Heart left ventricle (tissue), 13 donors: Measurements from ENCODE around the gene UFC1.

Experiments
- POLR2A ChIP-seq, 2 donors: fragments of 450-650 bp; IDR thresholded peaks; one replicate each; pipeline ENCODE4 v1.6.1; 2017; ENCODE audit warnings: antibody characterized with exemption in 2 of 2, mild to moderate bottlenecking in 2 of 2, moderate library complexity in 2 of 2
- TF ChIP-seq, protein P1 (sequence below), 12 donors: fragments of 200-600 bp; sonication (generic) in 4 of 12; IDR thresholded peaks; one replicate each; pipeline versions ENCODE4 v1.5.0 to v1.8.0; 2018 to 2022; ENCODE audit warnings: antibody characterized with exemption in 12 of 12, mild to moderate bottlenecking in 5 of 12
- donor health status: ischemic (EF 13 %, LVEDD 7.1; RV severe dilation, severe dysfunction).
- donor health status: DM: no; HTN: yes; CAD: no.
- donor health status: DM: no; HTN: no; CAD: no.
- donor health status: ischemic (EF 25% LVEDD 6.9; RV normal size, moderate dysfunction).
- donor health status: ischemic (EF 25% LVEDD 5.7; RV mildly dilated, moderate dysfunction).
- donor health status: ischemic (EF 35%, LVEDD 5.7; RV mildly dilated, moderate dysfunction).
- donor health status: nonischemic (EF 11% LVEDD 7.7; RV severe dilation, severe dysfunction).
- donor health status: DM: yes; HTN: yes; CAD: no.
- donor health status: PGD.
- donor health status: ischemic (EF 29% LVEDD 5.4; RV normal size, mild dysfunction).
- donor health status: nonischemic (EF 23%, LVEDD 6.1; RV moderate dilation, normal function).

DNA sequence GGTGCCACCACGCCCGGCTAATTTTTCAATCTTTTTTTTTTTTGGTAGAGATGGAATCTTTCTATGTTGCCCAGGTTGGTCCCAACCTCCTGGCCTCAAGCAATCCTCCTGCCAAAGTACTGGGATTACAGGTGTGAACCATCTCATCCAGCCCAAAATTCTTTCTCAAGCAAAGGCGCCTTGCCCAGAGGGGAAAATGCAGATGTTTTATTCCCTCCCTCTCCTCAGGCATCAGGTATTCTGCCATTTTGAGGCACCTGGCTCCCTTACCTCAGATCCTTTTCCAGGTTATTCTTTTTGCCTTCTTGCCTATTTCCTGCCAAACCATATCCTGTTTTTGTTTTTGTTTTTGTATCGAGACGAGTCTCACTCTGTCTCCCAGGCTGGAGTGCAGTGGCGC, 34.6 kb downstream of the UFC1 start:
- TF ChIP-seq, protein P1, sequence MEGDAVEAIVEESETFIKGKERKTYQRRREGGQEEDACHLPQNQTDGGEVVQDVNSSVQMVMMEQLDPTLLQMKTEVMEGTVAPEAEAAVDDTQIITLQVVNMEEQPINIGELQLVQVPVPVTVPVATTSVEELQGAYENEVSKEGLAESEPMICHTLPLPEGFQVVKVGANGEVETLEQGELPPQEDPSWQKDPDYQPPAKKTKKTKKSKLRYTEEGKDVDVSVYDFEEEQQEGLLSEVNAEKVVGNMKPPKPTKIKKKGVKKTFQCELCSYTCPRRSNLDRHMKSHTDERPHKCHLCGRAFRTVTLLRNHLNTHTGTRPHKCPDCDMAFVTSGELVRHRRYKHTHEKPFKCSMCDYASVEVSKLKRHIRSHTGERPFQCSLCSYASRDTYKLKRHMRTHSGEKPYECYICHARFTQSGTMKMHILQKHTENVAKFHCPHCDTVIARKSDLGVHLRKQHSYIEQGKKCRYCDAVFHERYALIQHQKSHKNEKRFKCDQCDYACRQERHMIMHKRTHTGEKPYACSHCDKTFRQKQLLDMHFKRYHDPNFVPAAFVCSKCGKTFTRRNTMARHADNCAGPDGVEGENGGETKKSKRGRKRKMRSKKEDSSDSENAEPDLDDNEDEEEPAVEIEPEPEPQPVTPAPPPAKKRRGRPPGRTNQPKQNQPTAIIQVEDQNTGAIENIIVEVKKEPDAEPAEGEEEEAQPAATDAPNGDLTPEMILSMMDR (IDR thresholded peaks at IDR 0.05), result no peak
- no peak for TF ChIP-seq POLR2A (IDR thresholded peaks at IDR 0.05)
